WTC11 (cell line): Measurements from ENCODE around the gene C2orf92. TPM values are rescaled to one million over a fixed set of nuclear protein-coding genes. Genes with fewer than 3 reads are reported as not detected.

Experiments used
- ATAC-seq: fragments of 200-7000 bp; cut with Tn5 transposase; 2 replicates; pipeline ENCODE4 v1.10.0; 2021; ENCODE audit warnings: mild to moderate bottlenecking, moderate library complexity
- CTCF ChIA-PET: fragments of 300-600 bp; sonication (Branson Sonifier 250); formaldehyde crosslinking; loops from one replicate; lab custom pipeline; 2021; ENCODE audit warnings: antibody characterized with exemption; lab: Charles Lee
- POLR2A ChIA-PET: fragments of 350-600 bp; sonication (Branson Sonifier 250); formaldehyde crosslinking; loops from one replicate; lab custom pipeline; 2021; ENCODE audit warnings: antibody characterized with exemption; lab: Charles Lee
- DNase-seq: peaks from one replicate; pipeline ENCODE4 v3.0.0; 2021; ENCODE audit warnings: low spot score
- H3K27ac Mint-ChIP-seq: 2 replicates; pipeline ENCODE4 v1.8.0; 2021; ENCODE audit warnings: mixed read lengths
- H3K27me3 Mint-ChIP-seq: 2 replicates; pipeline ENCODE4 v1.8.0; 2021; ENCODE audit warnings: low read depth, mild to moderate bottlenecking, moderate library complexity, mixed read lengths
- H3K36me3 Mint-ChIP-seq: 2 replicates; pipeline ENCODE4 v1.8.0; 2021; ENCODE audit warnings: mixed read lengths
- H3K4me1 Mint-ChIP-seq: 2 replicates; pipeline ENCODE4 v1.8.0; 2022; ENCODE audit warnings: mixed read lengths
- H3K4me3 Mint-ChIP-seq: 2 replicates; pipeline ENCODE4 v1.8.0; 2021; ENCODE audit warnings: mild to moderate bottlenecking, moderate library complexity, mixed read lengths
- H3K9me3 Mint-ChIP-seq: 2 replicates; pipeline ENCODE4 v1.8.0; 2021; ENCODE audit warnings: mixed read lengths
- ATF2 ChIP-seq: sonication (generic); formaldehyde crosslinking; IDR thresholded peaks from 2 replicates; pipeline ENCODE4 v1.8.1; 2022; ENCODE audit warnings: low read depth, missing genetic modification reagents, borderline replicate concordance
- CDX4 ChIP-seq: fragments of 250-450 bp; sonication (Bioruptor Pico); IDR thresholded peaks from 2 replicates; pipeline ENCODE4 v1.9.0; 2021; ENCODE audit warnings: moderate library complexity, mild to moderate bottlenecking, inconsistent platforms, borderline replicate concordance
- EMX1 ChIP-seq: fragments of 250-450 bp; sonication (Bioruptor Pico); IDR thresholded peaks from 2 replicates; pipeline ENCODE4 v1.8.0; 2021; ENCODE audit warnings: mild to moderate bottlenecking
- FOXP4 ChIP-seq: sonication (generic); formaldehyde crosslinking; IDR thresholded peaks from 2 replicates; pipeline ENCODE4 v1.8.0; 2022; ENCODE audit warnings: mild to moderate bottlenecking, missing genetic modification reagents
- HMGA2 ChIP-seq: fragments of 250-450 bp; sonication (Bioruptor Pico); IDR thresholded peaks from 2 replicates; pipeline ENCODE4 v1.4.0; 2021; ENCODE audit warnings: mild to moderate bottlenecking, moderate library complexity
- IRF1 ChIP-seq: sonication (generic); formaldehyde crosslinking; IDR thresholded peaks from 2 replicates; pipeline ENCODE4 v1.8.0; 2023; ENCODE audit warnings: missing genetic modification reagents
- JAZF1 ChIP-seq: fragments of 250-450 bp; sonication (Bioruptor Pico); IDR thresholded peaks from 2 replicates; pipeline ENCODE4 v1.9.0; 2021; ENCODE audit warnings: moderate library complexity, mild to moderate bottlenecking, inconsistent platforms
- JUN ChIP-seq: sonication (generic); formaldehyde crosslinking; IDR thresholded peaks from 2 replicates; pipeline ENCODE4 v1.8.0; 2023; ENCODE audit warnings: mild to moderate bottlenecking, missing genetic modification reagents
- NR1H2 ChIP-seq: sonication (generic); formaldehyde crosslinking; IDR thresholded peaks from 2 replicates; pipeline ENCODE4 v1.9.0; 2021; ENCODE audit warnings: mild to moderate bottlenecking, moderate library complexity, missing genetic modification reagents
- SMAD3 ChIP-seq: sonication (generic); formaldehyde crosslinking; IDR thresholded peaks from 2 replicates; pipeline ENCODE4 v1.8.0; 2022; ENCODE audit warnings: missing genetic modification reagents, mild to moderate bottlenecking, borderline replicate concordance
- TCF7 ChIP-seq: sonication (generic); formaldehyde crosslinking; IDR thresholded peaks from 2 replicates; pipeline ENCODE4 v1.8.0; 2022; ENCODE audit warnings: mild to moderate bottlenecking, low read depth, missing genetic modification reagents, moderate library complexity
- ZNF138 ChIP-seq: sonication (generic); formaldehyde crosslinking; conservative IDR thresholded peaks from 2 replicates; pipeline ENCODE4 v1.8.1; 2022; ENCODE audit warnings: mild to moderate bottlenecking, moderate library complexity, missing genetic modification reagents
- ZNF232 ChIP-seq: sonication (generic); formaldehyde crosslinking; IDR thresholded peaks from 2 replicates; pipeline ENCODE4 v1.8.0; 2022; ENCODE audit warnings: mild to moderate bottlenecking, missing genetic modification reagents
- ZNF423 ChIP-seq: fragments of 250-450 bp; sonication (Bioruptor Pico); IDR thresholded peaks from 2 replicates; pipeline ENCODE4 v2.1.2; 2022; ENCODE audit warnings: mild to moderate bottlenecking, moderate library complexity
- total RNA-seq: library from RNA; stranded (reverse); gene quantifications from 3 replicates; pipeline ENCODE4 v1.2.3, GENCODE V29; 2021

C2orf92 gene
- total RNA-seq, 1 experiment from 2014 or later = 5.2 TPM

- TF ChIP-seq ZNF423 (CRISPR knock-in tag) (no peak), ZNF138 (CRISPR knock-in tag) (no peak), EMX1 (CRISPR knock-in tag) (no peak), ATF2 (CRISPR knock-in tag) (no peak)
These were observed 63.2 kb downstream of the C2orf92 start (continued) for GRCh38 chr2:97732436-97733340.

- H3K4me3 Mint-ChIP-seq = no peak overlapping the region
- H3K36me3 Mint-ChIP-seq = no peaks in the 10 kb centered on the region
- POLR2A ChIA-PET = no interaction called here
- H3K4me1 Mint-ChIP-seq = no peaks in the 10 kb centered on the region
- ATAC-seq (no peak), DNase-seq (no peak)
- no peak overlapping the region for H3K27ac Mint-ChIP-seq
- H3K27me3 Mint-ChIP-seq = no peaks in the 10 kb centered on the region; the same call in 1 of the 2 replicates
- CTCF ChIA-PET = interaction anchor here (0.9 to 1.8 kb wide), 3 partner anchors 15 to 143 kb away, joined by 3 to 5 read pairs (median 4); no protein-coding TSS in a partner anchor
- H3K9me3 Mint-ChIP-seq = peaks cover 11% of the 10 kb centered on the region
- TF ChIP-seq SMAD3 (no peak), HMGA2 (CRISPR knock-in tag) (no peak), TCF7 (CRISPR knock-in tag) (no peak)
These were observed 64.0 kb downstream of the C2orf92 start for GRCh38 chr2:97733341-97734035.

- Mint-ChIP-seq H3K4me1 (no peaks in the 10 kb centered on the region), H3K4me3 (no peak overlapping the region), H3K27ac (no peak overlapping the region), H3K36me3 (no peaks in the 10 kb centered on the region), H3K9me3 (peaks cover 11% of the 10 kb centered on the region), H3K27me3 (no peaks in the 10 kb centered on the region; the same call in 1 of the 2 replicates)
- ChIA-PET POLR2A (interaction anchor here (0.6 kb wide), 1 partner anchor 27 kb away, joined by 3 read pairs; no protein-coding TSS in a partner anchor), CTCF (interaction anchor here (1.4 to 1.8 kb wide), 2 partner anchors 14 to 34 kb away, joined by 4 to 5 read pairs; no protein-coding TSS in a partner anchor)
- no peak for DNase-seq
- no peak for ATAC-seq
- no peak for TF ChIP-seq FOXP4
- TF ChIP-seq ZNF138 (CRISPR knock-in tag) = no peak
- no peak for TF ChIP-seq NR1H2 (CRISPR knock-in tag)
- TF ChIP-seq JAZF1 (CRISPR knock-in tag) = no peak
- TF ChIP-seq IRF1 = no peak
- TF ChIP-seq JUN (CRISPR knock-in tag) = no peak
- no peak for TF ChIP-seq ZNF232 (CRISPR knock-in tag)
- TF ChIP-seq EMX1 (CRISPR knock-in tag) = no peak
- TF ChIP-seq CDX4 (CRISPR knock-in tag) = no peak
These were observed 64.8 kb downstream of the C2orf92 start for GRCh38 chr2:97734061-97735051.
